GM18951 (cell line): ENCODE measurements around the gene LRRC10B.

Experiments
- POLR2A ChIP-seq: IDR thresholded peaks from 4 replicates; pipeline ENCODE4 v1.6.1; 2011; ENCODE audit warnings: mild to moderate bottlenecking; ENCODE audit not compliant: insufficient read length, insufficient read depth; ENCODE audit errors: extremely low read depth
- in situ Hi-C: fragments of 300-500 bp; cut with MboI; formaldehyde crosslinking; loops from one replicate; pipeline ENCODE4 v1.12.0; 2022; ENCODE audit warnings: low sequenced_read_pairs, mixed read lengths, inconsistent platforms; ENCODE audit not compliant: unreplicated experiment

LRRC10B gene

GRCh38 chr11:61494381-61494961 lies 14.1 kb upstream of the LRRC10B start:
- in situ Hi-C loops = no loop called here
- no peak for TF ChIP-seq POLR2A

- in situ Hi-C loops = no loop called here
- TF ChIP-seq POLR2A = no peak
Measured at GRCh38 chr11:61495801-61496601, 12.5 kb upstream of the LRRC10B start.

GRCh38 chr11:61496602-61497400 lies 11.7 kb upstream of the LRRC10B start:
- no peak for TF ChIP-seq POLR2A
- in situ Hi-C loops = no loop called here

GRCh38 chr11:61497473-61497872 lies 11.1 kb upstream of the LRRC10B start:
- TF ChIP-seq POLR2A = no peak
- in situ Hi-C loops = no loop called here

- no peak for TF ChIP-seq POLR2A
- in situ Hi-C loops = no loop called here
Measured at GRCh38 chr11:61497876-61498275, 10.7 kb upstream of the LRRC10B start.

- in situ Hi-C loops = no loop called here
- no peak for TF ChIP-seq POLR2A
Measured at GRCh38 chr11:61498767-61499341, 9.7 kb upstream of the LRRC10B start.

- in situ Hi-C loops = no loop called here
Measured at GRCh38 chr11:61499816-61500491, 8.6 kb upstream of the LRRC10B start.

GRCh38 chr11:61502522-61502921 lies 6.0 kb upstream of the LRRC10B start:
- no peak for TF ChIP-seq POLR2A
- in situ Hi-C loops = no loop called here

More at GRCh38 chr11:61499816-61500491, 8.6 kb upstream of the LRRC10B start:
- TF ChIP-seq POLR2A = no peak

GRCh38 chr11:61503135-61503770 lies 5.3 kb upstream of the LRRC10B start:
- in situ Hi-C loops = no loop called here
- no peak for TF ChIP-seq POLR2A

GRCh38 chr11:61505106-61505505 lies 3.4 kb upstream of the LRRC10B start:
- TF ChIP-seq POLR2A = no peak

GRCh38 chr11:61505640-61506155 lies 2.9 kb upstream of the LRRC10B start:
- in situ Hi-C loops = no loop called here
- no peak for TF ChIP-seq POLR2A

More at GRCh38 chr11:61505106-61505505, 3.4 kb upstream of the LRRC10B start:
- in situ Hi-C loops = no loop called here
